Measurements from ENCODE around the gene UNC13B.

UNC13B gene

GRCh38 chr9:35432076-35432475 is 270.3 kb downstream of the UNC13B start:
- H4K20me1 ChIP-seq (ENCODE audit: insufficient read depth, low read length): no peaks in the 10 kb centered on the region
- H3K9ac ChIP-seq (ENCODE audit: low read length): no peak overlapping the region
- no peaks in the 10 kb centered on the region for H3K4me1 ChIP-seq (ENCODE audit: insufficient read depth, low read length, severe bottlenecking)
- H3K27me3 ChIP-seq (ENCODE audit: insufficient read depth, low read length): no peaks in the 10 kb centered on the region
- TF ChIP-seq CTCF (IDR thresholded peaks at IDR 0.05; ENCODE audit: low read length) (no peak), EZH2 (IDR thresholded peaks at IDR 0.05; ENCODE audit: borderline replicate concordance, low read length) (no peak)
- no peaks in the 10 kb centered on the region for H3F3A ChIP-seq (ENCODE audit: insufficient read depth, low read length)
- H2AFZ ChIP-seq (ENCODE audit: low read length): no peak overlapping the region
- H3K4me2 ChIP-seq (ENCODE audit: low read length): no peak overlapping the region
- H3K27ac ChIP-seq (ENCODE audit: low read depth, low read length, poor library complexity, severe bottlenecking): no peak overlapping the region
- no peaks in the 10 kb centered on the region for H3K9me2 ChIP-seq (ENCODE audit: low read depth, low read length)
- H3K79me2 ChIP-seq (ENCODE audit: insufficient read depth, low read length): no peaks in the 10 kb centered on the region
- H3K36me3 ChIP-seq (ENCODE audit: insufficient read depth, low read length): no peaks in the 10 kb centered on the region
- no peaks in the 10 kb centered on the region for H3K9me3 ChIP-seq (ENCODE audit: low read length)
- H3K4me3 ChIP-seq (ENCODE audit: low read depth, low read length, poor library complexity, severe bottlenecking): no peak overlapping the region

GRCh38 chr9:35436933-35437332 is 275.1 kb downstream of the UNC13B start:
- H2AFZ ChIP-seq (ENCODE audit: low read length): no peak overlapping the region
- H3K36me3 ChIP-seq (ENCODE audit: insufficient read depth, low read length): no peaks in the 10 kb centered on the region
- no peaks in the 10 kb centered on the region for H3K4me1 ChIP-seq (ENCODE audit: insufficient read depth, low read length, severe bottlenecking)
- H3F3A ChIP-seq (ENCODE audit: insufficient read depth, low read length): no peaks in the 10 kb centered on the region
- H3K9me3 ChIP-seq (ENCODE audit: low read length): no peaks in the 10 kb centered on the region
- no peaks in the 10 kb centered on the region for H3K79me2 ChIP-seq (ENCODE audit: insufficient read depth, low read length)
- H3K9ac ChIP-seq (ENCODE audit: low read length): no peak overlapping the region
- no peaks in the 10 kb centered on the region for H3K9me2 ChIP-seq (ENCODE audit: low read depth, low read length)
- no peak overlapping the region for H3K4me2 ChIP-seq (ENCODE audit: low read length)
- H3K4me3 ChIP-seq (ENCODE audit: low read depth, low read length, poor library complexity, severe bottlenecking): no peak overlapping the region
- no peaks in the 10 kb centered on the region for H4K20me1 ChIP-seq (ENCODE audit: insufficient read depth, low read length)
- TF ChIP-seq EZH2 (IDR thresholded peaks at IDR 0.05; ENCODE audit: borderline replicate concordance, low read length) (no peak), CTCF (IDR thresholded peaks at IDR 0.05; ENCODE audit: low read length) (no peak)
- no peaks in the 10 kb centered on the region for H3K27me3 ChIP-seq (ENCODE audit: insufficient read depth, low read length)
- H3K27ac ChIP-seq (ENCODE audit: low read depth, low read length, poor library complexity, severe bottlenecking): no peak overlapping the region

GRCh38 chr9:35446012-35446411 is 284.2 kb downstream of the UNC13B start:
- no peaks in the 10 kb centered on the region for H3F3A ChIP-seq (ENCODE audit: insufficient read depth, low read length)
- H3K36me3 ChIP-seq (ENCODE audit: insufficient read depth, low read length): no peaks in the 10 kb centered on the region
- H2AFZ ChIP-seq (ENCODE audit: low read length): no peak overlapping the region
- no peak overlapping the region for H3K4me3 ChIP-seq (ENCODE audit: low read depth, low read length, poor library complexity, severe bottlenecking)
- H3K79me2 ChIP-seq (ENCODE audit: insufficient read depth, low read length): no peaks in the 10 kb centered on the region
- no peak overlapping the region for H3K9ac ChIP-seq (ENCODE audit: low read length)
- H3K9me3 ChIP-seq (ENCODE audit: low read length): no peaks in the 10 kb centered on the region
- no peaks in the 10 kb centered on the region for H3K9me2 ChIP-seq (ENCODE audit: low read depth, low read length)
- H3K4me1 ChIP-seq (ENCODE audit: insufficient read depth, low read length, severe bottlenecking): no peaks in the 10 kb centered on the region
- no peak overlapping the region for H3K27ac ChIP-seq (ENCODE audit: low read depth, low read length, poor library complexity, severe bottlenecking)
- TF ChIP-seq CTCF (IDR thresholded peaks at IDR 0.05; ENCODE audit: low read length) (no peak), EZH2 (IDR thresholded peaks at IDR 0.05; ENCODE audit: borderline replicate concordance, low read length) (no peak)
- H3K27me3 ChIP-seq (ENCODE audit: insufficient read depth, low read length): no peaks in the 10 kb centered on the region
- H3K4me2 ChIP-seq (ENCODE audit: low read length): no peak overlapping the region
- no peaks in the 10 kb centered on the region for H4K20me1 ChIP-seq (ENCODE audit: insufficient read depth, low read length)

All from OCI-LY1 (cell line).